ENCODE measurements around the gene SH3RF3. TPM values are rescaled to one million over a fixed set of nuclear protein-coding genes. Genes with fewer than 3 reads are reported as not detected.

SH3RF3 gene
- 7.4 TPM for total RNA-seq
- long read RNA-seq, full-length matches to known transcripts = 1 of 28 reads
- long read RNA-seq, partial matches to known transcripts = 19 of 28 reads
- long read RNA-seq, other reads (novel, unspliced or antisense) = 8 of 28 reads

DNA sequence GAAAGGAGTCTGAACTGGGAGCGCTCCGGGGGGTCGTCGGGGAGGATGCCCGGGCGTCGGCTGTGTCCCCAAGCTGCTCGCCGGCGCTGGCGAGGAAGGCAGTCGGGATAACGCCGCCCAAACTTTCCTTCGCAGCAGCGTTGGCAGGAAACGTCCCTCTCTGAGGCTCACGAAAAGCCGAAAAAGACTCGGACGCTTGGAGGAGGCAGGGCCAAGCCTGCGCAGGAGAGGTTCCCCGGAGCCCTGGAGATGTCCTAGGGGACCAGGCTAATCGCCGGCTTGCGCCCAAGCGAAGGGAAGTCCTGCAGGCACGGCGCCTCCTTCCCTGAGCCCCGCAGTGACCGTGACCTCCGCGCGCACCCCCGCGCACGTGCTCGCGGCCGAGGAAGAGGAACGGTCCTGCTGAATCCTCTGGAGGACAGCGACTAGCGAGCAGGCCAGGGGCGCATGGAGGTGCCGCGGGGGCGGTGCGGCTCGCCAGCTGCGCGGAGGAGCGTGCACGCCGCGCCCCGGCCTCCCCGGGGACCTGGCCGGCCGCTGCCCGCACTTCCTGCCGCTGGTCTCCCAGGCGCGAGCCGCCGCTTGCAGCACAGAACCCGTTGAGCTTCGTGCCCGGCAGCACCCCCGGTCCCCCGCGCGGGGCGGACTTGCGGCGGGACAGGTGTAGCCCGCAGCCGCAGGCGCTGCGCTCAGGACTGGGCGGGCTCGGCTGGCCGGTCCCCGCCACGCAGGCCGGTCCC lies at the start of gene SH3RF3:
SH3RF3 (plus strand) TSS at position 590 of the 740 bp plus-strand sequence.
- DNase-seq (peak; percentile 79), ATAC-seq (peak; percentile 55)
- intact Hi-C loops (cut with DNase I) = loop anchor here (5.0 to 10.0 kb wide), 2 partner anchors 136 to 384 kb away; no protein-coding TSS in a partner anchor
- Histone ChIP-seq H3K36me3 (no peaks in the 10 kb centered on the region), H3K9me3 (no peaks in the 10 kb centered on the region), H3K4me3 (peak within 1 kb of the TSS; percentile 67), H3K27me3 (peaks cover 12% of the 10 kb centered on the region), H3K4me1 (peaks cover 6% of the 10 kb centered on the region), H3K27ac (peak within 1 kb of the TSS; percentile 86)
- TF ChIP-seq, protein P1, sequence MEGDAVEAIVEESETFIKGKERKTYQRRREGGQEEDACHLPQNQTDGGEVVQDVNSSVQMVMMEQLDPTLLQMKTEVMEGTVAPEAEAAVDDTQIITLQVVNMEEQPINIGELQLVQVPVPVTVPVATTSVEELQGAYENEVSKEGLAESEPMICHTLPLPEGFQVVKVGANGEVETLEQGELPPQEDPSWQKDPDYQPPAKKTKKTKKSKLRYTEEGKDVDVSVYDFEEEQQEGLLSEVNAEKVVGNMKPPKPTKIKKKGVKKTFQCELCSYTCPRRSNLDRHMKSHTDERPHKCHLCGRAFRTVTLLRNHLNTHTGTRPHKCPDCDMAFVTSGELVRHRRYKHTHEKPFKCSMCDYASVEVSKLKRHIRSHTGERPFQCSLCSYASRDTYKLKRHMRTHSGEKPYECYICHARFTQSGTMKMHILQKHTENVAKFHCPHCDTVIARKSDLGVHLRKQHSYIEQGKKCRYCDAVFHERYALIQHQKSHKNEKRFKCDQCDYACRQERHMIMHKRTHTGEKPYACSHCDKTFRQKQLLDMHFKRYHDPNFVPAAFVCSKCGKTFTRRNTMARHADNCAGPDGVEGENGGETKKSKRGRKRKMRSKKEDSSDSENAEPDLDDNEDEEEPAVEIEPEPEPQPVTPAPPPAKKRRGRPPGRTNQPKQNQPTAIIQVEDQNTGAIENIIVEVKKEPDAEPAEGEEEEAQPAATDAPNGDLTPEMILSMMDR (IDR thresholded peaks at IDR 0.05) = no peak

DNA sequence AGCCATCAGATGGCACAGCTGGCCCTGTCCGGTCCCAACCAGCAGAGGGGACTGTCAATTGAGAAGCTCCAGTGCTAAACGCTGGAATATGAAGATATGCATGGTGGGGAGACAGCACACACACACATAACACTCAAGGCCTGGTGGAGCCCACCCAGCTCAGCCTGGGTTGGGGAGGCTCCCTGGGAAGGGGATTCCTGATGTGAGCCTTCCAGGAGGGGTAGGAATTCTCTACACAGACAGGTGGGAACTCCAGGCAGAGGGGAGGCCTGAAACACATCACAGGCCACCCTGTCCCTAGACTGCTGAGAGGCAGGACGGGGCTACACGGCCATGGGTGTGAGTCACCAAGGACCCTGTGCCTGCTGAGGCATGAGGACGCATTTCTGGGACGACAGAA lies 49.4 kb upstream of the SH3RF3 start:
- ATAC-seq = no peak
- no peaks in the 10 kb centered on the region for H3K9me3 ChIP-seq
- H3K4me1 ChIP-seq = no peaks in the 10 kb centered on the region
- DNase-seq = no peak
- H3K27ac ChIP-seq = no peak overlapping the region
- intact Hi-C loops (cut with DNase I) = no loop called here
- H3K27me3 ChIP-seq = no peaks in the 10 kb centered on the region
- no peaks in the 10 kb centered on the region for H3K36me3 ChIP-seq
- TF ChIP-seq, protein P1 (IDR thresholded peaks at IDR 0.05) = no peak
- H3K4me3 ChIP-seq = no peak overlapping the region

DNA sequence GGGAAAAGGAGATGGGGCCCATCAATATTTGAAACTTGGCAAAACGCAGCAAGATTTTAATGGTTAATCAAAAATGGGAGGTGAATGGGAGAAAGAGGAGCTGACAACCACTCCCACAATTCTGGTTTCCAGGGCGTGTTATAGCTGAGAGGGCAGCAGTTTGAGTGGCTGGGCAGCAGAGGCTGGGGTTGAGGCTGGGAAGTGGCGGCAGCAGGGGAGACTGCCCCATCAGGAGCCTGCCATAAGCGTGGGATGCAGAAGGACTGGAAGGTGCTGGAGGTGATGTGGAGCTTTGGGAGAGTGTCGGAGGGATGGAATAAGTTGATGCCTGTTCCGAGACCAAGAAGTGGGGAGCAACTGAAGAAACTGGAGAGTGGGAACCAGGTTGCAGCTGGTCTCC lies 48.9 kb upstream of the SH3RF3 start:
- Histone ChIP-seq H3K36me3 (no peaks in the 10 kb centered on the region), H3K4me3 (no peak overlapping the region), H3K27me3 (no peaks in the 10 kb centered on the region), H3K9me3 (no peaks in the 10 kb centered on the region), H3K27ac (no peak overlapping the region), H3K4me1 (no peaks in the 10 kb centered on the region)
- TF ChIP-seq, protein P1 (IDR thresholded peaks at IDR 0.05) = no peak
- ATAC-seq = no peak
- intact Hi-C loops (cut with DNase I) = no loop called here
- no peak for DNase-seq

DNA sequence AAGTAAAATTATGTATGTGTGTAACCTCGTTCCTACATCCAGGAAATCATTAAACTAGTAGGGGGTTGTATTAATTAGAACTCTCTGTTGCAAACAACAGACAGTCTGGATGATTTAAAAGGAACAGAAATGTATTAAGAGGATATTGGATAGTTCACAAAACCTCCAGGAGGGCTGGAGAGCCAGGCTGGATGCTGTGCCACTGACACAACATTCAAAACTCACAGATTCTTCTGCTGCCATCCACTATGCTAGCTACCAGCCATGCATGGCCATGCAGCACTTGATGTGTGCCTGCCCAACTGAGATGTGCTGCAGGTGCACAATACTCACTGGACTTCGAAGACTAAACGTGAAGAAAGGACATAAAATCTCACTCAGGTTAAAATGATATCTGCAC lies 48.2 kb upstream of the SH3RF3 start:
- no peaks in the 10 kb centered on the region for H3K27me3 ChIP-seq
- H3K4me3 ChIP-seq = no peak overlapping the region
- no peak for DNase-seq
- H3K27ac ChIP-seq = no peak overlapping the region
- no peaks in the 10 kb centered on the region for H3K9me3 ChIP-seq
- intact Hi-C loops (cut with DNase I) = no loop called here
- H3K36me3 ChIP-seq = no peaks in the 10 kb centered on the region
- ATAC-seq = no peak
- TF ChIP-seq, protein P1 (IDR thresholded peaks at IDR 0.05) = no peak
- H3K4me1 ChIP-seq = no peaks in the 10 kb centered on the region

DNA sequence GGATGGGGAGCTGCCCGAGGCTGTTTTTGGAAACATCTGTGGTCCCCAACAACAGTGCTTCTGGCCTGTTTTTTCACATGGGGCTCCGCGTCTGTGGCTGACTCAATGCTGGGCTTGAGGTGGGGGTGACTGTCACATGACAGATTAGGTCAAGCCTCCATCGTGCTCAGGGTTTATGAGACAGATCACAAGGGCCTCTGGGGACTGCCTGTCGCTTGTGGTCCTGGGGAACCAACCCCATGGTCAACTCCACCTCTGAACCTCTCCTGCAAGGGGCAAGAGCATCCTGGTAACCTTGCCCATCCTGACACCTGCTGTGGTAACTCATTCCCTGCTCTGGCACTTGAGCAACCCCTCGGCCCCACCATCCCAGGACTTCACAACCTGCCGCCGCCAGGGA lies 47.6 kb upstream of the SH3RF3 start:
- Histone ChIP-seq H3K9me3 (no peaks in the 10 kb centered on the region), H3K27me3 (no peaks in the 10 kb centered on the region), H3K27ac (no peak overlapping the region), H3K36me3 (no peaks in the 10 kb centered on the region), H3K4me3 (no peak overlapping the region), H3K4me1 (no peaks in the 10 kb centered on the region)
- ATAC-seq (no peak), DNase-seq (no peak)
- intact Hi-C loops (cut with DNase I) = no loop called here
- TF ChIP-seq, protein P1 (IDR thresholded peaks at IDR 0.05) = no peak
